HG03460 (cell line): ENCODE results near the gene SPTBN1.

Source experiments
- ATAC-seq: cut with Tn5 transposase; IDR thresholded peaks from one replicate; pipeline ENCODE4 v1.9.1; 2021; ENCODE audit not compliant: unreplicated experiment

SPTBN1 gene

DNA sequence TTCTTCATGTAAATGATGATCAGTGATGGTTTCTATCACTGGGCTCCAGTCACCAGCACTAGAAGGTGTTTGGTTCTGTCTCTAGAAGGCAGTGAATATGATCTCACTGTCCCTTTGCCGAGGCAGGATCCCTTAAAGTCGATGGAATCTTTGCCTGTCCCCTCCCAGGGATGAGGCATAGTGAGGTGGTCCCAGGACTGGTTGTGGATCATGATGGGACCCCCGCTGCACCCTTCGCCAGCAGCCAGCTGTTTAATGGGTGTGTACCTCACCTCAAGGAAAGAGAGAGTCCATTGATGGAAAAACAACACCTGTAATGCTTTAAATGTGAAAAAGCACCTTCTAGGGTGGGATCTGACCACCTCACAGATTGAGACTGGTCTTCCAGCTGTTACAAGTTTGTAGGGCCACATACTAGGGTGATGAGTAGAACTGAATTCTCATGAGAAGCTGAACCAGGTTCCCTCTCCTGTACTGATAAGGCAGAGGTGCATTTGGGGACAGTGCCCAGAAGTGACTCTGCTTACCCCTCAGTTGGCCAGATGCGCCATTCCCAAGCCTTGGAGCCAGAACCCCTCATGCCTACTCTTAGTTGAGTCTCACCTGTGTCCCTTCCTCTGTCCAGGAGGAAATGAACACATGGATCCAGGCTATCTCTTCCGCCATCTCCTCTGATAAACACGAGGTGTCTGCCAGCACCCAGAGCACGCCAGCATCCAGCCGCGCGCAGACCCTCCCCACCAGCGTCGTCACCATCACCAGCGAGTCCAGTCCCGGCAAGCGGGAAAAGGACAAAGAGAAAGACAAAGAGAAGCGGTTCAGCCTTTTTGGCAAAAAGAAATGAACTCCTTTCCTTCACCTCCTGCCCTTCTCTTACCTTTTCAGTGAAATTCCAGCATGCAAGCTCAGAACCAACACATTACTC, 211.9 kb downstream of the SPTBN1 start:
- no peak for ATAC-seq

DNA sequence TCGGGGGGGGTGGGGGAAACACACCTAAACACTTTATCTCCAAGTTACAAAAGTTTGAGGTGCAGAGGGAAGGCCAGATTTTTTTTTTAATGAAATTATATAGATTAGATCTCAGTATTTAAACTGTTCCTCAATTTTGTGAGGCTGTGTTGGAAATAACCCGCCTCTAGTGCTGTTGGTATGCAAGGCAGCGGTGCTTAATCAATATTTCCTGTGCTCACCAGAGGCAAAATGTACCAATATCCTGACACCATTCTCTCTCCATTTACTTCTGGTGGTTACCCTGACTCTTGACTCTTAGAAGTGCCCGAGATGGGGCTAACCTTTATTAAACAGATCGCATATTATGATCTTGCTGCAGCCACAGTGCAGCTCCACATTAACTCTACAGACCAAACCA, 212.6 kb downstream of the SPTBN1 start:
- no peak for ATAC-seq

DNA sequence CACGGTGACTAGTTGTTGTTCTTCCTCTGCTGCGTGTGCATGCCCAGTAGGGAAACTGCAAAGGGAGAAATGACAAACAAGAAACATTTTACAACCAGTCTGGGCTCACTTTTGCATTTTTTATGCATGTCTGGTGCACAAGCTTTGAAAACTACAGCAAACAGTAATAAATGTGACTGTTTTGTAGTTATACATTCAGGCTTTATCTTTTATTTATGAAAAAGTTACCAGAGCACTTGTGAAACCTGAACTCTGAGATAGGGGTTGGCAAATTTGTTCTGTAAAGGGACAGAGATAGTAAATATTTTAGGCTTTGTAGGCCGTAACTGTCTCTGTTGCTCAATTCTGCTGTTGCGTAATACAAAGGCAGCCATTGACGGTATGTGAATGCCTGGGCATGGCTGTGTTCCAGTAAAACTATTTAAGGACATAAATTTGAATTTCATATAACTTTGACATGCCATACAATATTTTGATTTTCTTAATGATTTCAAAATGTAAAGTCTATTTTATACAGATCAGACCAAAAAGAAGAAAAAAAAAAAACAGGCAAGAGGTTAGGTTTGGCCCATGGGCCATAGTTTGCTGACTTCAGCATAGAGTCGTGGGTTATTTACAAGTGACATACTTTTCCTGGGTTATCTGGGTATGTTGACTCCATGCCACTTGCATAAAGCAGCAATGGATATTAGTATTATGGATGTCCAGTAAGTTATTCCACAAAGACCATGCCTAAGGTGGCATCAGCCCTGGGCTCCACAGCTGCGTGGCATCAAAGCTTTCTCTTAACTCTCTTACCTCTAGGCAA, 213.8 kb downstream of the SPTBN1 start:
- no peak for ATAC-seq

DNA sequence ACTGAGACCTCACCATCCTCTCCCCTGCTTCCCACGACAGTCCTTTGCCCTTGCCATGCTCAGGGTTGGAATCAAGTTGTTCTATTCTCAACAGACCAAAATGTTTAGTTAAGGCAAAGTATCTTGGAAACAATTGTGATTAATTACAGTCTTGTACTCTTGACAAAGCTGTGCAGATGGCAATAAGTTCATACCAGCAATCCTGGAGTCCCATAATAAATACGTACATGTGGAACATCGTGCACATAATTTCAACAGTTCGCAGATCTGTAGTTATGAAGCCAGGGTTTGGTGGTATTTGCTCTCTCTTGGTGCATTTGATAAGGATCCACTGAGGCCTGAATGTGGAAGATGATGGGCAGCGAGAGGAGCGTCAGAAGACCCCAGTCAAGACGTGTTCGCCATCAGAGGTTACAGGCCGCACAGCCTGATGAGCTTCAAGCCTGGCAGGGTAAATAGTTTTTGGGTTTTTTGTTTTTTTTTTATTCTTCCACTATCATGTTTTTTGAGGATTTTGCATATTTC, 214.4 kb downstream of the SPTBN1 start:
- no peak for ATAC-seq

DNA sequence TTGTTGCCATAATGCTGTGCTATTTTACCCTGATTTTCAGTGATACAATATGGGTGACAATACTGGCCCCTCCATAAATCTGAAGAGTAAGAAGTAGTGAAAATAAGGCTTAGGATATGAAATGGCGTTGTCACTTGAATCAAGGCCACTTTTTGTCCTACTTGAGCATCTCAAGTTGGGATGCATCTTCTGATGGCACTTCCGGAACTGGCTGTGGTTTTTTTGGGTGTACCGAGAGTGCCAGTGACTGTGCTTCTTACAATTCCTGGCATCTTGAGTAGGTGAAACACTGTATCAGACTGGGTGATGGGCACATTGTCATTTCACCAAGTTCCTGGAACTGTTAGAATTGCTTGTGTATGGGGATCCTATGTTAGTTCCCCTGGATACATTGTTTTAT, 214.9 kb downstream of the SPTBN1 start:
- no peak for ATAC-seq

DNA sequence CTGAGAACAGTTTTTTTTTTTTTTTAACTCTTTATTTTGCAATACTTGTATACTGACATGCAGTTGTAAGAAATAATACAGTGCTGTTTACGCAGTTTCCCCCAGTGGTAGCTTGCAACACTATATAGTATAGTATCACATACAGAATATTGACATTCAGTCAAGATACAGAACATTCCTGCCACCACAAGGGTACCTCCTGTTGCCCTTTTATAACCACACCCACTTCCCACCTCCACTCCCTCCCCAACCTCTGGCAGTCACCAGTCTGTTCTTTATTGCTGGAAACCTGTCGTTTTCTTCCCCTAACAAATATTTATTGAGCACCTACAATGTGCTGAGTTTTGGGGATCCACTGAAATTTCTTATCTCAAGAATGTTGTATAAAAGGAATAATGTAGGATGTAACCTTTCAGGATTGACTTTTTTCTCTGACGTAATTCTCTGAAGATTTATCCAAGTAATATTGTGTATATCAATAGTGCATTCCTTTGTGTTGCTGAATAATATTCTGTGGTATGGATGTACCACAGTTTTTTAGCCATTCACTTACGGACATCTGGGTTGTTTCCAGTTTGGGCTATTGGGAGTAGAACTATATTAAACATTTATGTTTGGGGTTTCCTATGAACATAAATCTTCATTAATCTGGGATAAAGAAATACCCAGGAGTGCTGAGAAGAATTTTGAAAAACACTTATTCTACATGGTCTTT, 215.9 kb downstream of the SPTBN1 start:
- no peak for ATAC-seq

DNA sequence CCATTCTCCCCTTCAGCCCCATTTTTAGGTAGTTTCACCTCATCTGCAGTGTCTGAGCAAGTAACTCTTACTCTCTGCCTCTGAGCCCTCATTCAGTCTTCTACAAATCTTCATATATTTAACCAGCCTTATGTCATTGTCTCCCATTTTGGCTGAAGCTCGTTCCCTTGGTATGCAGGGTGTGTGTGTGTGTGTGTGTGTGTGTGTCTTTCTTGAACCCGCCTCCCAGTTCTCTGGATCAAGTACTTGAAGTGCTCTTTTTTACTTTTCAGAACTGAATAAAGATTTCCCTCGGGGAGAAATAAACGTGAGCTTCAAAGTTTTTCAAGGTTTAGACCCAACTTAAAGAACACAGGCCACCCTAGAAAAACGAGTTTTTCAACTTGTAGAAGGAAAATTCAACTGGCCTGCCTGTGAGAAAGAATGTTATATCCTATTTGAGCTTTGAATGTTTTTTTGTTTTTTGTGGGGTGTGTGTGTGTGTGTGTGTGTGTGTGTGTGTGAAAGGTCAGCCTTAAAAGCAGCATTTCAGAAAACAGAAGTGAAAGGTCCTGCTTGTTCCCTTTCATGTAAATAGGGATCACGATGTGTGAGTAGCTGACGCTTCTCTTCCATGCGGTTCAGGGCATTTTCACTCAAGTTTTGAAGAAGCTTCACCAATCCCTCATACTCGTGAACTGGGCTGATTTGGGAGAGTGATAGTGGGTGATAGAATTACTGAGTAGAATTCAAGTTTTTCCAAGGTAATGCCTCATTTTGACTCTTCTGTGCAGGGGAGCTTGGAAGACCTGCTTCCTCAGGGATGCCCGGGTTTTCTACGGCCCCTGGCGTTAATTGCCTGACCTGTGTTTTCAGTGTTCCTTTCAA, 216.7 kb downstream of the SPTBN1 start:
- peak; percentile 54 for ATAC-seq

DNA sequence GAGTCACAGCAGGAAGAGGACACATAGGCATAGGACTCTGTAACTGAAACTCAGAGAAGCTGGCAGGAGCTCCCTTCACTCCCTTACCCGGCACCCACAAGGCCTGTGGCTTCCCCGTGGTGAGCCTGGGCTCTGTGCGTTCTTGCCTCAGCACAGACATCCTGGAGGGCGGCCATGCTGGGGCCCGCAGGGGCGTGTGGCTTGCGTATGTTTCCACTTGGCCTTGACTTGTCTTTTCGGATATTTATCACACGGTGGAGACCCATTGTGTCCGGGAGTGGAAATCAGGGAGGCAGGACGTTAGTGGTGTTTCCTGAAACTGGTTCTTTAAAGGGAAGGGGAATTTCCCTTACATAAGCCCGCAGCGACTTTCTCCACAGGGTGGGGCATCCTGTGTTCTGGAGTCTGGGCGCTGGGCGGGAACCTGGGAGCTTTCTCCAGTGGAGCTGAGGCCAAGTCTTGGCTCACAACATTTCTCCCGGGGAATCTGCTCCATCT, 217.4 kb downstream of the SPTBN1 start:
- peak; percentile 54 for ATAC-seq

DNA sequence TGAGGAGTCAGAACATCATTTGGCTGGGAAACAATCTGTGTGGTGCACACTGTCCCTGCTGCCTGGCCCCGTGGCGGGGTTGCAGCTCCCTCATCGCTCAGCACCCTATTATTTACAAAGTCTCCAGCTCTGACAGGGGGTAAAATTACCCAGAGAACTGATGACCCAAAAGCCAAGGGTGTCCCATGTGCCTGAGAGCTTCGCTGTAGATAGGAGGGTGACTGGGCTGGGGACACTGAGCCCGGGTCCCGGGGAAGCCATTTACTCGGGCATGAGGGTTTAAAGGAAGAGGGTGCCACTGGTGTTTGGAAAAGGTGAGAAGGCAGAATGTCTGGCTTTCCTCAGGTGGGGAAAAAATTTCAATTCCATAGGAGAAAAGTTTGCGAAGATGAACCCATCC, 219.2 kb downstream of the SPTBN1 start:
- ATAC-seq, result no peak

DNA sequence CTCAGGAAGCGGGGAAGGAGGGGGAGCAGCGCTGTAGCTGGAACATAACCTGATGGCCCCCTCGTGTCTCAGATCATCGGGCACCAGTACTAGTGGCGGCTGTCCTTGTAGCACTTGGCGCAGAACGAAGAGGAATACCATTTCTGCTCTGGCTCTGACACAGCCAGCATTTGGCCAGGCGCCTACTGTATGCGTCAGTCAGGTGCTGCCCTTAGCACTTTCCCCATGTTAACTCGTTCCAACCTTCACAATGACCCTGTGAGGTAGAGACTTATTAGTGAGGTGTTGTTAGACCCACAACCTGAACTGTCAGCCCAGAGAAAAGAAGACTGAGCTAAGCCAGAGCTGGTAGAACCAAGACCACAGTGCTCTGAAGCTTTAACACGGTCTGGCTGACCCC, 219.6 kb downstream of the SPTBN1 start:
- ATAC-seq, result no peak

DNA sequence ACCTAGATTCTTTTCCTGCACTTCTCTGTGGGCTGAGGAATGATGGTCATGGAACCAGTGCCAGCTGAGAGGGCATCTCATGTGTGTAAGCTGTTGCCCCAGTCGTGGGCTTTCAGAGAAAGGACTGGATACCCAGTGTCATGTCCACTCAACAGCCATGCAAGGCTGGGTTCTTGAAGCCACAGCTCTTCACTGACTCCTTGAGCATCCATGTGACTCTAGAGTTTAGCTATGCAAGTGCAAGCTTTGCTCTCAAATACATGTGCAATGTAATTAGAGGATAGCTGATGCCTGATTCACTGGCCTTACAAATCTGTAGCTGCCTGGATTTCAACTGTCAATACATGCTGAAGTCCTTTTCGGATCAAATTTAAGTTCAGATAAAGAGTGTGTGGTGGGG, 220.5 kb downstream of the SPTBN1 start:
- ATAC-seq, result no peak

DNA sequence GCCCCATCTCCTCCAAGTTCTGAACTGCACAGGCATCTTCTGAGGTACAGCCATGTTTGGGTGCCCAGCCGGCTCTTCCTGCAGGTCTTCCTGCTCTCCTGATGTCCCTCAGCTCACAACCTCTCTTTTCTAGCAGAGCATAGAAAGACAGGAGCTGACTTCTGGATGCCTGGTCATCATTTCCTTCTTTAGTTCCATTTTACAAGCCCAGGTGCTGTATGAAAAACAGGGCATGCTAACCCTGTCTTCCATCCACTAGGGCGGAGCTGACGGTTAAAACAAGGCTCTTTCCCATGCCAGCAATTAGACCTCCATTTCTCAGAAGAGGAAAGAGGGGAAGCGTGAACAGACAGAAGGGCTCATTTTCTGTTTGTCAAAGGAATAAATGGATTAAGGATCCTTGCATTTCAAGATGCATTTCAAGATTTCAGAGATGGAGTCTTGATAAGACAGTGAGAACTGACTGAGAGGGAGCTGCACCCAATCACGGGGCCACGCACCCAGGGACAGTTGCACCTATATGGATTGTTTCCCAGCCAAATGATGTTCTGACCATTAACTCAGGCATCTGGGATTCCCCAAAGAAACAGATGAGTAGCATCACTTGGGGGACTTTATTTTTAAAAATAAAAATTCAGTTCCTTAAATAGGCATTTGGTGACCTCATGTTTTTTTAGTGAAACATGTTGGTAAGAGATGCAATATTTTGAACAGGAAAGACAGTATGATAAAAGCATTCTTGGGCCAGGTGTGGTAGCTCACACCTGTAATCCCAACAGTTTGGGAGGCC, 221.5 kb downstream of the SPTBN1 start:
- ATAC-seq, result no peak

DNA sequence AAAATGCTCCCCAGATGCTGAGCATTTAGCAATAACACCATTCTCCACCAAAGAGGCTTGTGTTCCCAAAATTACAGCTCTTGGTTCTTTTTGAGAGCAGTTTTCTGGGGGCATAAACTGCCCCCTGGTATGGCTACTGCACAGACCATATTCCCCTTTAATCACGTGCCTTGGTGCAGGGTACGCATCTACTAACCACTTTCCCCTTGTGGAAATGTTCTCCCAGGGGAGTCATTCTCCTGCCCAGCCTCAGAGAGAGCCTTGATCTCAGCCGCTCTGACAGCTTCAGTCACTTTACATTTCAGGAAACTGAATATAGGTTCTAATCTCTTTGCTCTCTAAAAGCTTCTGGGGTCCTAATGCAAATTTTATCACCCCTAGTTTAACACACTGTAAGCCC, 222.6 kb downstream of the SPTBN1 start:
- no peak for ATAC-seq

DNA sequence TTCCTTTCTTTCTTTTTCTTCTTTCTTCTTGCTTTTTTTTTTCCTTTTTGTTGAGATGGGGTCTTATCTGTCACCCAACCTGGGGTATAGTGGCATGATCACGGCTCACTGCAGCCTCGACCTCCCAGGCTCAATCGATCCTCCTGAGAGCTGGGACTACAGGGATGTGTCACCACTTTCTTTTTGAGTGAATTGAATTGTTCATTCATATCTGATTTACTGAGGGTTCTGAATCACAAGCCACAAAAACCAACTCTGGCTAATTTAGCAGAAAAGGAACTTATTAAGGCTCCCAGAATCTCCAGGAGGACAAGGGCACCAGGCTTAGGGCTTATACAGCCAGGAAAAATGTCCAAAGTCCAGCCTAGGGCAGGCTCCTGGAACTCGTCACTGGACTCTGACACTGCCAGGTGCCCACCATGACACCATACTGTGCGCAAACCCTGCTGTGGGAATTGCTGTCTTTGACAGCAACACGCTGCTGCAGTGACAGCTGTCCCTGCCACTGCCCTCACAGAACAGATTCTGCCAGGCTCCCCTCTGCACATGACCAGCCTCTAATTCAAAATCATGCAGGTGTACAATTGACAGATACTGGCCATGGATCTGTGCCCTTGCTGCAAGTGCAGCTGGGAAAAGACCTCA, 224.4 kb downstream of the SPTBN1 start:
- ATAC-seq, result peak; percentile 70

DNA sequence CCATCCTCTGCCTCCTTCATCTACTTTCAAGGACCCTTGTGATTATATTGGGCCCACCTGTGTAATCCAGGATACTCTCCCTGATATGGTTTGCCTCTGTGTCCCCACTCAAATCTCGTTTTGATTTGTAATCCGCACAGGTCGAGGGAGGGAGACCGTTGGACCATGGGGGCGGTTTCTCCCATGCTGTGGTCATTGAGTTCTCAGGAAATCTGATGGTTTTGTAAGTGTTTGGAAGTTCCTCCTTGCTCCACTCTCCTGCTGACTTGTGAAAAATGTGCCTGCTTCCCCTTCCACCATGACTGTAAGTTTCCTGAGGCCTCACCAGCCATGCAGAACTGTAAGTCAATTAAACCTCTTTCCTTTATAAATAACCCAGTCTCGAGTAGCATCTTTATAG, 225.3 kb downstream of the SPTBN1 start:
- ATAC-seq, result no peak

DNA sequence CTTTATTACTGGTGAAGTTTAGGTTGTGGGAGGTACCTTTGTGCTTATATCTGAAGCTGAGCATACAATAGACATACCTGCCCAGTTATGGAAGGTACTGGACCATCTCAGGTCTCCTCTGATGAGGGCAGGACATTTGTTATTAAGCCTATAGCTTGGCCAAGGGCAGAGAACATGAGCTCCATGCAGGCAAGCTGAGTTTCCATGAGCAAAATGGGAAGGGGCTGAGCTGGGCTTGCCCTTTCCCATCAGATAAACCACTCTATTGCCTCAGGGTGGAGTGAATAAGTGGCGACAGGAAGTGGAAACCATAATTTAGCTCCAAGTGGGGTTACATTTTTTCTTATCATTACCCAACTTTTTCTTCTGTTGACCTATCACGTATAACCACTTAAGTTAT, 227.5 kb downstream of the SPTBN1 start:
- no peak for ATAC-seq

DNA sequence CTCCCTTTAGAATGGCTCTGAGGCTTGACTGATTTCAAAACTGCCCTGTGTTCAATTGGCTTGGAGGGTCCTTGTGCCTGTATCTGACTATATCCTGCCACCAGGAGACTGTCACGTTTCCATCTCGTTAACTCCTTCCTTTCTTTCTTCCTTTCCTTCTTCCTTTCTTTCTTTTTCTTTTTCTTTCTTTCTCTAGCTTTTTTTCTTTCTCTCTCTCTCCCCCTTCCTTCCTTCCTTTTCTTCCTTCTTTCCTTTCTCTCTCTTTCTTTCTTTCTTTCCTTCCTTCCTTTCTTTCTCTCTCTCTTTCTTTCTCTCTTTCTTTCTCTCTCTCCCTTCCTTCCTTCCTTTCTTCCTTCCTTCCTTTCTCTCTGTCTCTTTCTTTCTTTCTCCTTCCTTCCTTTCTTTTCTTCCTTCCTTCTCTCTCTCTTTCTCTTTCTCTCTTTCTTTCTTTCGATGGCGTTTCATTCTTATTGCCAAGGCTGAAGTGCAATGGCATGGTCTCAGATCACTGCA, 229.2 kb downstream of the SPTBN1 start:
- ATAC-seq, result no peak

DNA sequence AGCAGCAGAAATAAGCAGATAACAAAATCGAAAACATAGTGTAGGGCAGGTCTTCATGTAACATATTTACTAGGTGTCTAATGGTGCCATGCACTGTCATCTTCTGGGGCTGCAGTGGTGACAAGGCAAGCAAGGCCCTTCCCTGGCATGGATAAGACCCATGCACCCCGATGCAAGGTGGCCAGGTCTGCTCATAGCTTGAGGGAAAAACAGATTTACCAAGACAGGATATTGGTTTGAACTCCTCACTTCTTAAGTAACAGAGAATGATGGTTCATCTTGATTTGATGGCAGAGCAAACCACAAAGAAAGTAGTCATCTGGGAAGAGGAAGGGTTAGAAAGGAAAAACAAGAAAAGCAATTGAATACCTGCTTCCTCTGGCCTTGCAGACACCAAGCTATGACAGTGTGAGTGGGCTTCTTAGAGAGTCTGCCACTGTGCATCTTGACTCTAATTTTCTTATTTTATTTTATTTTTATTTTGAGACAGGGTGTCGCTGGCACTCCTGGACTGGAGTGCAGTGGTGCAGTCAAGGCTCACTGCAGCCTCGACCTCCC, 231.5 kb downstream of the SPTBN1 start:
- ATAC-seq, result no peak
